HG03064 (cell line): ENCODE data around the gene FOXO3.

ENCODE experiments used
- ATAC-seq: cut with Tn5 transposase; IDR thresholded peaks from one replicate; pipeline ENCODE4 v1.9.1; 2021; ENCODE audit warnings: low read depth; ENCODE audit not compliant: unreplicated experiment

FOXO3 gene

DNA sequence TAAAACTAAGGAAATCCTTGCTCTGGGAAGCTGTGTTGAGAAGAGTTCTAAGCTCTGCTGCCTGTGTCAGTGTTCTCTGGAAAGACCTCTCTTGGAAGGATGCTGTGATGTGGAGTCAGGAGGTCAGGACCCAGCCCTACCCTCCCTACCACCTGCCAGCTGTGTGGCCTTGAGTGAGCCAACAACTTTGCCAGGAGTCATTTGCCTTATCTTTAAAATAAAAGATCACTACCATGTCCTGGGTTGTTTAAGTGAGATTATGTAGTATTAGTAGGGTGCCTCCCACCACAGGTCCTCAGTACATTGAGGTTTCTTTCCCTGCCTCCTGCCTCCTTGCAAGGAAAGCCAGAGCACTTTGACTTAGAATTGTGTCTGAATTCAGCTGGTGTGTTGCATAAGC, 64.9 kb downstream of the FOXO3 start:
- no peak for ATAC-seq

DNA sequence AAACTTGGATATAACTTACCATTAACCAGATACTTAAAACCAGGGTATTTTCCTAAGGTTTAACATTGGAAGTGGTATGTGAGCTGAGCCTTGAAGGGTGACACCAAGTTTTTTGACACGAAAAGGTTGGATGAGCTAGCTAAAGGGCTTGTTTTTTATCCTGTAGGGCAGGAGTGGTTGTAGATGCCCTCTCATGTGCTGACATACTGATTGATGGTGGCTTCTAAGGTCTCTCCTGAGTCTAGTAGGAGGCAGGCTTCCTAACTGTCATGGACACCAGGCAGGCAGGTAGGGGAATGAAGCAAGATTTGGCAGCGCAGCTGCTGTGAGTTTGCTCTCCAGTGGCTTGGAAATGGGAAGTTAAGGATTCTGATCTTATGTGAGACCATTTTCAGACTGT, 66.1 kb downstream of the FOXO3 start:
- no peak for ATAC-seq

DNA sequence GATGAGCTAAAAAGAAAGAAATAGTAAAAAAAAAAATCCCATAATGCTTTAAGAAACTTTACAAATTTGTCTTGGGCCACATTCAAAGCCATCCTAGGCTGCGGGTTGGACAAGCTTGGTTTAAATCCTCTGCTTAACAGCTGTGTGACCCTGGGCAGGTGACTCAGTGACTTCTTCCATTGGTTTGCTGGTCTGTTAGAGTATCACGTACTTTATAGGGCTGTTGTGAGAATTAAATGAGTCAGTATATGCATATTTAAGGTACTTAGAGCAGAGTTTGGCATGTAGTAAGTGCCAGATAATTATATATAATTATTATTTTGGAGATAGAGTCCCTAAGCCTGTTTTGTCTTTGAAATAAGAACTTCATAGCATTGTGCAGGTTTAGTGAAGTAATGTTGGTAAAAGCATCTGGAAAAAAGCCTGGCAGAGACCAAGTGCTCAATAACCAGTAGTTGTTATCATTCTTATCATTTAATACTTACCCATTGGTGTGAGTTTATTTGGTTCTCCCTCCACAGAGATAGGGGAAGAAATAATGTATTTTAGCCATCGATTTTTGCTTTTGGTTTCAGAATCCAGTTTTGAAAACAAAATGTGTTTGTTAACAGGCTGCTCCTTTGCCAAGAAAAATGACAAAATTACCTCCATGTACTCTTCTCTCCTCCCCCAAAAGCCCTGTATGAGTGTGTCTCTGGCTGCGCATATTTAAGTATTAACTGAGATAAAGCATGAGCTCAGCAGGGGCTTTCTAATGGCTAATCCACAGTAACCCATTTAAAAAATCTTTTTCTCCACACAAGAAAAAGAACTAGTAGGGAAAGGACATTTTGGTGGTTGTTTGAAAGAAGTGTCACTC, 67.2 kb downstream of the FOXO3 start:
- ATAC-seq = no peak

DNA sequence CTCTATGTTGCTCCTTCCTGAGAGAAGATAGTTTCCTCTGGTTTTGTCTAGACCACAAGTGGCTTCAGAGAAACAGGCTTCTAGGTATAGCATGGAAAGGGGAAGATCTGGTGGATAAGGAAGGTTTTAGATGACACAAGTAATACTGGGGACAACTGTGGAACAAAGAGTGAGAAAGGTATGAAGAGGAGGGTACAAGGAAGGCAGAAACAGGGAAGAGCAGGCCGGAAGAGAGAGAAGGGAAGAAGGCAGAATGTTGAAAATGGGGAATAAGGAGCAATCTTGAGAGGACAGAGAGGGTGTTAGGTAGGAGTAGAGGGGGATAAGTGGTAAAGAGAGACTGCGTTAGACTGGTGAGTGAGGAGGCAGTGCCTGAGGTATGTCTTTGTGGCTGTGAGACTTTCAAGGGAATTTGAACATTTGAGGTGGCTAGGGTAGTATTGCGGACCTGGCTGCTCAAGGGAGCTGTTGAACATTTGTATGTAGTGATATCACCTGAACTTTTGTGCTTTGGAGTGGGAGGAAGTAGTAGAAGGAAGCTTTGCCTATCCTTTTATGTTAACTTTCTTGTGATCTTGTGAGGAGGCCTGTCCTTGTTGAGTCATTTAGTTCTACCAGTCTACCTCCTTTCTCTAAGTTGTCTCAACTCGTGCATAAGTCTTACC, 69.5 kb downstream of the FOXO3 start:
- ATAC-seq = no peak

DNA sequence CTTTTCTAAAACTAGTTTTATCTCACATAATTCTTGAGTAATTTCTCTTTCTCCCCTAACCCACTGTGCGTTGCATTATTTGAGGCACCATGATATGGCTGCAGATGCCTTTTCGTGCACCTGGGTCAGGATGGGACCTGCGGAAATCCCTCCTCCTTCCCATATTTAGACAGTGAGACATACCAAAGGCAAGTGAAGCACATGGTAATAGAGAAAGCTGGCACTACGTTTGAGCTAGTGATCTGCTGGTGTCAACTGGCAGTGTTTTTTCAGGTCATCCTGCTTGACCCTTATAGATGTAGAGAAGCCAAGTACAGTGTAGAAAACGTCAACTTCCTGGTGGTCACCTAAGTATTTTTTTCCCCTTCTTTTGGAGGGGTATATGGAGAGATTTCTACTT, 71.7 kb downstream of the FOXO3 start:
- no peak for ATAC-seq

DNA sequence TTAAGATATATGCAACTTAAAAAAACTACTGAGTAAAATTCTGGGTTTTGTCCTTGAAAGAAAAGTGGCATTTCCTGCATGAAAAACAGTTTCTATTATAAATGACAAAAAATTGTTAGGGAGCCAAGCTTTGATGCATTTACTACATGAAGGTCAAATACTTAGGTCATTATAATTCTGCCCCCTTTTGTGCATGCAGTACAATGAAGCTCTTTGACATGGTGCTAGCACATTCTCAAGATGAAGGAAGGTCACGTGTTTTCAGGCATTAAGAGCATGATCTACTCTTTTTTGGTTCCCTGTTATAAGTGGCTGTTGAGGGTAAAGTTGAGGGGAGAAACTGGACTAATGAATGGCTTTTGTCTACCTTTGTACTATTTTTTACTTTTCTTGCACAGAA, 72.7 kb downstream of the FOXO3 start:
- ATAC-seq = no peak

DNA sequence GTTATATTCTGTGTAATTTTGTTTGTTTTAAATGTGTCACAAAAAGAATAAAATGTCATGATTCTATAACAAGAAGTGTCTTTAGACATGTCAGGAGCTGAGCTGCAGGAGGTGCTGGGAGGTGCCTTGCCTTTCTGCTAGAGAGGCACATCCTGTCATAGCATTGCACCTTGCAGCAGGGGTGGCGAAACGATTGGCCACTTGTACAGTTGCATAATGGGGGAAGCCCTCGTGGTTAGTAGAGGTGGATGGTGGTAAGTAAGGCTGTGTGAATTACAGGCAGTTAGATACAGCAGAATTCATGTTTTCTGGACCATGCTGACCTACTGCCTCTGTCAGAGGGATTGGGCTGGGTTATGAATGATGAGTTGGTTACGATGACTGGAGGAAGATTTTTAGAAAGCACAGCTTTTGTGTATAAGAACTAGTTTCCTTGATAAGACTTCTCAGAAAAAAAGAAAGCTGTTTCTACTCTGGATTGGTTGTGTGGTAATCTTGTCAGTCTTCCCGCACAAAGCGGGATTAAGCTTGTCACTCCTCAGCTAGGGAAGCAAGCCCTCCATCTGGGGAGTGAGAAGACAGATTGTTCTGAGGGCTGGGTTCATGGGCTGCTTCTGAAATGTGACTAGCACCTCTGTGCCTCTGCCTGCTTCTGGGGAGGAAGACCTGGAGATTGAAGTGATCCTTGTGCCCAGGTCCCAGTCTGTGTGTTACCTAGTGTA, 74.9 kb downstream of the FOXO3 start:
- no peak for ATAC-seq

DNA sequence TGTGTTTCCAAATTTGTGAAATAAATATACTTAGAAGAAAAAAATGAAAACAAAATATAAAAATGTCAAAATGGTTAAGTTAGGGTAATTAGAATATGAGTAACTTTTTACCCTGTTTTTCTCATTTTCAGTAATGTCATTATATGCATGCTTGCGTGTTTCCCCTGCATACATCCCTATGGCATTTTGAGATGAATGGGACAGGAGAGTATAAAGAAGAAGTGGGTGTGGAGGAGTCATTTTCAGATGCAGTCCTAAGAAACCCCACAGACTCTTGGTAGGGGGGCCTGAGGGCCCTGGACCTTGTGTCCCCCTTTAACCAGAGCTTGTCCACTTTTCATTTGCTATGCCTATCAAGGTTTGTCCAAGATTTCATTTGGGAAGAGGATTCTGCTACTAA, 77.2 kb downstream of the FOXO3 start:
- no peak for ATAC-seq

DNA sequence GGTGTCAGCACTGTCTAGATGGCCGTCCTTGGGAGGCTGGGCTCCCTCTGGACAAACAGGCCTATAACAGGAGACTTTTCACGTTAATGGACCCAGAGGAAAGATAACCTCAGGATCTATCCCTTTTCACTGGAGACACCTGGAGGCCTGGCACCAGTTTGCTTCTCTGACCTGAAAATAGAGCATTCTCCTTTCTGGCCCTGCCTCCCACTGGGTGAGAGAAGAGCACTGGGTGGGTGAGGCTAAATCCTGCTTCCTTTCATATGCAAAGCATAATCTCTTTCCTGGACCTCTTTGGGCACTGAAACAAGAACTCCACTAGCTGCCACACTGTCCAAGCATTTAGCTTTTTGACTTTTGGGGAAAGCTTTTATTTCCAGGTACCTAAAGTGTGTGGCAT, 78.3 kb downstream of the FOXO3 start:
- no peak for ATAC-seq

DNA sequence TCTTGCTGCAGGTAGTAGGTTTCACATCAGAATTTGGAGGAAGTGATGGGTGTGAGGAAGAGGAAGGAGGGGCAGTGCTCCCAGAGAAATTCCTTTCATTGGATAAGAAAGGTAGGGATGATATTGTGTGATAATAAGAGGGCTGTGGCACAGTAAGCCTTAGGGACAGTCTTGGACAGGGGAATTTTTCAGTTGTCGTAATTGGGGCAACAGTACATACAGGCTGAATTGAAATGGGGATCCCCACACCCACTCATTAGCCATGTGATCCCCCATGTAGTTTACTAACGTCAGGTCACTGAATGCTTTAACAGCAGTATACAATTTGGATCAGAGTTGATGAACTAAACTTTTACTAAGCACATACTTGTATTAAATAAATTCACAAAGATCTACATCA, 79.4 kb downstream of the FOXO3 start:
- ATAC-seq = no peak

DNA sequence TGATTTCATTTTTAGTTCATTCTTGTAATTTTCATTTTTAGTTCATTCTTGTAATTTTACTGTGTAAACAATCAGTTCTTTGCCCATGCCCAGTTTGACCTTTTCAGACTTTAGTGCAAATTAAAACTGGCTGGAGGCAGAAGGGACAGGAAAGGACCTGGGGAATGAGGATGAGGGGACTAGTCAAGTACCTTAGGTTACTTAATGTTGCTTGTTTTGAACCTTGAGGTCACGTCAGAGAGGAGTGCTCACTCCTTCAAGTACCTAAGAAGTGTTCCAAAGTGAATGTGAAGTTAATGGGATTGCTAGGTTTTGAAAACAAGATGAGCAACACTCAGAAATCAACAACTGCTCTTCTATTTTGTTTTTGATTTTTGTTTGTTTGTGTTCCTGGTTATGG, 82.5 kb downstream of the FOXO3 start:
- no peak for ATAC-seq

DNA sequence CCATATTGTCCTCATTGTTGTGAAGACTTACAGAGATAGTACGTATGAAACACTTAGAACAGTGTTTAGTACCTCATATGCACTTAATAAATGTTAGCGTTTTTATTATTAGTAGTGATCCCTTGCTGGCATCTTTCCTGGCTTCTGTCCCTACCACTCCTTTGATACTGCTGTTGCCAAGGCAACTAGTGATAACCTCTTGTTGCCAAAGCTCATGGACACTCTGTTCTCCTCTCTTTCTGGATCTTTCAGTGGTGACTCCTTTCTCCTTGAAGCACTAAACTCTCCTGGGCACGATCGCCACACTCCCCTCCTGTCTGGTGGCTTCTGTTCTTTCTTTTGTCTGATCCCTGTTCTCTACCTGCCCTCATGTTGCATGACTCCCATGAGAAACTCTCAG, 83.5 kb downstream of the FOXO3 start:
- ATAC-seq = no peak

DNA sequence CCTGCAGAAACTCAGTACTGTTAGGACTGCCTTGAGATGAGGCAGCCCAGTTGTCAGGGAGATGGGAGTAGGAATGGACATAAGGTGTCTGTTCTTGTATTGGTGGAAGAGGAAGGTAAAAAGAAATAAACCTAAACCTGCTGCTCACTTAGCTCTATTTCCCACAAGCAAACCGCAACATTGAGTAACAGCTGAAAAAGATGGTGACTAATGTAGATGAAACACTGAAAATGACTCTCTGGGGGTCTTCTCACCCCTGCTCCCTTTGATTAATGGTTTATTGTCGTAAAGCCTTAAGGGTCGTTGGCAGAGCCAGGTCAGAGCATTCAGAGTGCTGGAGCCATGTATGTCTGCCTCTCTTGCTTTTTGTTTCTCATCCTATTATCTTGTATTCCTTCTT, 87.5 kb downstream of the FOXO3 start:
- ATAC-seq = no peak

DNA sequence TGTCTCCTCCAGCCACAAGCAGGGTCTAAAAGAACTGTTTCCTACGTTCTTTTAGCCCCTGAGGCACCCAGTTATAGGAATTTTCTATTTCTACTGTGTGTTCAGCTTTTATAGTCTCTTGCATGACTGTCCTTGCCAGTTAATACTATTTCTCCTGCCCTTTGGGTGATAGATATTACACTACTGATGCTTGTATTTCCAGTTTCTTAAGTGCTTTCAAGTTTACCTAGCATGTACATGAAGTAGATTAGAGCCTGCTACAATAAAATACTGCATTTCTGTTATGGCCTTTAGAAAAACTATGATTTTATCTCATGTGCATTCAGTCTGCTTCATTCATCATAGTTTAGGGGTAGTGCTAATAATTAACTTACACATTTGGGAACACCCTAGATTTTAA, 89.6 kb downstream of the FOXO3 start:
- ATAC-seq = no peak

DNA sequence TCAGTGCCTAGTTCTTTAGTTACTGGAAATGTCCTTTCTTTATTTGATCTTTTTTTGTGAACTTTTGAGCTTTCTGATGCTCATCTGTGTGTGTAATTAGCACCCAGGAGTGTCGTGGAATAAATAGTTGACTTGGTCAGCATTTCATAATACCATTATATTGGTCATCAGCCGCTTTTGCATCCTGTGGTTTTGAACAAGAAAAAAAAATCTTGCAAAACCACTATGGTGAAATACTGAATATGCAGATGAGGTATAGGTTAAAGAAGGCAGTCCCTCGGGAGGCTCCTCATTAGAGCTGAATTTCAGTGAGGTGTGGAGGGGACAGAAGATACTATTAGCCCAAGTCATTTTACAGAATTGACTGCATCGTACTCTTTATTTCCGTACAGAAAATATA, 90.1 kb downstream of the FOXO3 start:
- ATAC-seq = no peak

DNA sequence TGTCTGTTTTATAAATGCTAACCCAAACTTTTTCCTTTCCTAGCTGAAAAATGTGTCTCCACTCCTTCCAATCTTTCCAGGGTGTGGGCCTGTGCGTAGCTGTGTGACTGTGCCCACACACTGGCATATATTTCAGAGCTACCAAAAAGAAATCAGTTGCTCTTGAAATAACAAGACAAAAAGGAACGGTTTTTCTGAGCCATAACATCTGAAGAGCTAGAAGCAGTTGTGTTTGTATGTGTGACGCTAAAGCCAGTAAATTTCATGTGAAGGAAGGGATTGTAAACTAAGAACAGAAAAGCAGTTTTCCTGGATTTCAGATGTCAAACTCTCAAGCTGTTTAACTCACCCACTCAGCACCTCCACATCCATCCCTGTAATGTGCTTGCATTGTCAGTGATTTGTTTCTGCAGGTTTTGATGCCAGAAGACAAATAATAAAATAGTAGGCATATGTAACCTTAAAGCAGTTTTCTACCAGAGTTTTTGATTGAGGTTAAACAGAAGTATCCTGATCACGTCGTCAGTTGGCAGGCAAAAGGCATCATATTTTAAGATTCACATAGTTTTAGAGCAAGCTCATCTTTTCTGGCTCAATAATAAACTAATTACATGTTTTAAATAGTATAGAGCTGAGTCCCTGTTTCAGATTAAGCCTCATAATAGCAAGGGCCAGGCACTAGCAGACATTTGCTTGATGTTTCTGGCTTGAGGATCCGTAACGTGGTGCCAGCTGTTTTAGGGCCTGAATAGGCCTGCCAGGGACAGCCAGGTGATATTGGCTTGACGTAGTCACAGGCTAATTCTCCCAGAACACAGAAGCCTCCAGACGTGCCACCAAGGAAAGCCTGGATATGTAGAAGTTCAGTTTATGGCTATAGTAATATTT, 90.9 kb downstream of the FOXO3 start:
- ATAC-seq = no peak

DNA sequence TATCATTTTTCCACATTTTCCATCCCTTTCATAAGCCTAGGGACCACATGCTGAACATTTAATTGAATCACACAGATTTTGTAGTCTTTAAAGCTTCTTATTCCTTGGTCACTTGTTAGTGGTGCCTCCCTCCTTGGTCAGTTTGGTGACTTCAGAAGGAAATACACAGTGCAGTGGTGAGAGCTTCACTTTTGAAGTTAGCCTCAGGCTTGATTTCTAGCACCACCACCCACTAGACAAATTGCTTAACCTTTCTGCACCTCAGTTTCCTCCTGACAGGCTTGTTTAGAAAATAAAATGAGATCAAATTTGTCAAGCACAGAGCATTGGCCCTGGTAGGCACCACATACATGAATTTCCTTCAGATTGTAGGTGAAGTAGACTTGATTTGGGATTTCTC, 91.7 kb downstream of the FOXO3 start:
- no peak for ATAC-seq

DNA sequence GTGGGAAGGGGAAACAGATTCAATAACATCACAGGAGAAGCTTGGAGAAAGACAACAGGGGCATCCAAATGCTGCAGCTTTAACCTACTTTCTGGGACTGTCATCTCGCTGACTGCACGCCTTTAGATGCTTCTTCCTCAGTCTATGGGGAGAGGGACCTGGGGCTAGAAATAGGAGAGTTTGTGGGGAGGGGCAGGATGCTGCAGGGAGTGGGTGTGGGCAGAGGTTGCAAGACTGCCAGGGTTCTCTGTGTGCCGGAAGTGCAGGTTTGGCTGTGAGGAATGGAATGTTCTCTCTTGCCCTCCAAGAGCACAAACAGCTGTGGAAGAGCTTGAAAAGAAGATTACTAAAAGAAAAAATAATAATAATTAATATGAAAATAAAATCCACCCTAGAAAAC, 93.2 kb downstream of the FOXO3 start:
- no peak for ATAC-seq

DNA sequence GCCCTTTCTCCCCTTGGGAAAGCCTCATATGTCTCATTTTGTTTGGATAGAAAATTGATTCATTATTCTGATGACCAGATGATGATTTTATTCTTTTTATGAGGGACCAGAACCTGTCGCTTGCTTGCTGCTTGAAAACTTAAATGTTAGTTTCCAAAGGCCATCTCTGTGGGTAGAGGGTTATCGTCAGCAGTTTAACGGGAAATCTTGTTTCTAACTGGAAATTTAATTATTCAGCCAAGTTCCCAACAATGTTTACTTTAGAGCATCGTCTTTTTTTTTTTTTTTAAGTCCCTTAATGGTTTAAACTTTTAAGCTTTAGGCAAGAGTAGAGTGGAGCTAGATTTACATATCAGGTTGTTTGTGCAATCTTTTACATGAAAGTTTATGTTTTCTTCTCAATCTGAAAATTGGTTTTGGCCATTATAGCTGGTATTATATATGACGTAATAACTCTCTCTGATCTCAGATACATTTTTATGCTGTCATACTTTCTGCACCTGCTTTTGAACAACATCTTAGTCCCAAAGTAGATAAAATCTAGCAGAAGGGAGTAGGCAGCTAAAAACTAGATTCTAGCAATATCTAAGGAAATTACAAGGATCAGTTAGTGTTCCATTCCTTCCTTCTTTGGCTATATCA, 93.9 kb downstream of the FOXO3 start:
- no peak for ATAC-seq
